Muscle of arm (tissue), 12 donors: ENCODE measurements around the gene MEN1. TPM values are rescaled to one million over a fixed set of nuclear protein-coding genes. Genes with fewer than 3 reads are reported as not detected.
"Not testable (repeated sequence)": the region's sequence is repeated elsewhere in the genome, so short reads cannot be mapped to it uniquely, and the experiment has no call there.

Source experiments
- DNase-seq: peaks from one replicate; pipeline ENCODE4 v3.0.0-alpha.2; 2013
- polyA plus RNA-seq, 12 donors: library from polyadenylated mRNA; unstranded; fragments of 120-200 nt; gene quantifications; one replicate each; pipeline ENCODE4 v1.2.1, GENCODE V29; 2013; ENCODE audit not compliant: insufficient read length in 12 of 12

The MEN1 gene
- polyA plus RNA-seq, 12 donors: 15.8 to 56.3 (median 20.1) TPM; not detected in 1

DNA sequence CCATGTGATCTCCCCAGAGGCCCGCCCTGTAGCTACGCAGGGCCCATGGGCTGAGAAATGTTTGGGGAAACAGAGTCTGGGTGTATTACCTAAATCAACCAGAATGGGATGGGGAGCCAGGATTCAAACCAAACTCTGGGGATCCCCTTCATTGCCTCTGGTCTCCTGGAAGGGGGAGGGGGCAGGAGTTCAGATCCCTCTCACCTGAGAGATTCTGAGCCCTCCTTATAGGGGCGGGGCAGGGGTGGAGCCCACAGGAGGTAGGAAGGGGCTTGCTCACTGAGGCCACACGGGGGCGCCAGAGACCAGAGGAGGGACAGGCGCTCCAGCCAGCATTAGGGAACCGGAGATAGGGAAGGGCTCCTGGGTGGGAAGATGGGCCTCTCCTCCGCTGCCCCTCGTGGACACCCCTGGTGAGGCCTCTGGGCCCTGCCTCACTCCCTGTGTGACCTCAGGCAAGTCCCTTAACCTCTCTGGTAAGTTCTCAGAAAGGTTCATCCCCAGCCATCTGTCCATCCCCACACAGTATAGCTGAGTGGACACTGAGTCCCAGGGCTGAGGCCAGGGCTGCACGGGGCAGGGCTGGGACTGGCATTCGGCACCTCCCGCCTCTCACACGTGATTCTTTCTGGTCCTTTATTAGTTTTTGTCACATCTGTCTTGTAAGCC lies 36.8 kb upstream of the MEN1 start:
- DNase-seq: peak; percentile 89

DNA sequence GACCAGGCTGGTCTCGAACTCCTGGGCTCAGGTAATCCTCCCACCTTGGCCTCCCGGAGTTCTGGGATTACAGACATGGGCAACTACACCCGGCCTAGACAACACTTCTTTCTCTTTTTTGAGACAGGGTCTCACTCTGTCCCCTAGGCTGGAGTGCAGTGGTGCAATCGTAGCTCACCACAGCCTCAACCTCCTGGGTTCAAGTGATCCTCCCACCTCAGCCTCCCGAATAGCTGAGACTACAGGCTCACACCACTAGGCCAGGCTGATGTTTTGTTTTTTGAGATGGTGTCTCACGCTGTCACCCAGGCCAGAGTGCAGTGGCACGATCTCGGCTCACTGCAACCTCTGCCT lies 35.4 kb upstream of the MEN1 start:
- not testable (repeated sequence) for DNase-seq

DNA sequence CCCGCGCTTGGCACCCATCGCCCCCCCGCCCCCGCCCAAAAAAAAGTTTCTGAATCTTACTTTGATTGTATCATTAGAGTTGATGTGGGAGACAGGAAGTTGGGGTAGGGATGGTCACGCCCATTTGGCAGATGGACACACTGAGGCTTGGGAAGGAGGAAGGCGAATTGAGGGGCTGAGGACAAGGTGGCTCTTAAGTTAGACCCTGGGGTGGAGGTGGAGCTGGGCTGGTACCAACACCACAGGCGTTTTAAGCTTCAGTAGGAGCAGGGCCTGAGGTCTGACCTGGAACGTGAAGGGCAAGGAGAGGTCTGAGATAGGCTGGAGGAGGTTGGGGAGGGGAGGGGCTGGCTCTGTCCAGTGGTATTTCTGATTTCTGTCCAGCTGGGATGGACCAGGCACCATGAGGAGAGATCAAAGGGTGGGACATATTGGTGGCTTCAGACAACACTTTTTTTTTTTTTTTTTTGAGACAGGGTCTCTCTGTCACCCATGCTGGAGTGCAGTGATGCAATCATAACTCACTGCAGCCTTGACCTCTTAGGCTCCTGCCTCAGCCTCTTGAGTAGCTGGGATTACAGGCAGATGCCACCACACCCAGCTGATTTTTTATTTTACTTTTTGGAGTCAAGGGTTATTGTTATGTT lies 34.9 kb upstream of the MEN1 start:
- DNase-seq: no peak

DNA sequence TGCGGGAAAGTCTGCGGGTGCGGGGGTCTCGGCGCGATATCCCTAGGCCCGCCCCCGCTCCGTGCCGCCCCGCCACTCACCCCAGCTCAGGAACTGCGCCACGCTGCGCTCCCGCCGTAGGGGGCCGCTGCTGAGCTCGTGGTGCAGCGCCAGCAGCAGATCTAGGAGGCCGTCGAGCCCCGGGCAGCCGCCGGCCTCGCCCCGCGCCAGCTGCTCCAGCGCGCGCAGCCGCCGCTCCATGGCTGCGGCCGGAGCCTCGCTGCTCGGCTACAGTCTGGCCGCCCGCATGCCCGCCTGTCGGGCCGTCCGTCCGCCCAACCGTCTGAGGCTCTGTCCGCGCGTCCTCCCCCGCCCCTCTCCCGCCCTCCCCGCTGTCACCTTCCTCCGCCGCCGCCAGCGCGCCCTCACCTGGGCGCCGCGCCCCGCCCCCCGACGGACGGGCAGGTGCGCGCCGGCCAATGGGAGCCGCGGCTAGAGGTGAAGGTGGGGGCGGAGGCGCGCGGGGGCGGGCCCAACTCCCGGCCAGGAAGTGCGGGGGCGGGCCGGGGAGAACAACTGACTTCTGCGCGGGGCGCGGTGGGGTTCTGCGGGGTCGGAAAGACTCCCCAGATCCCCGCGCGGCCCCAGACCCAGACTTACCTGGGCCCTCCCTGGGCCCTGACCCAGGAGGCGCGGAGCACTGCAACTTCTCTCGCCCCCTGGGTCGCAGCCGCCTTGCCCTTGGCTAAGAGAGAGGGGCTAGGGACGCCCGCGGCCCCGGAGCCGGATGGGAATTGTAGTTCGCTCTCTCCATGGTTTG lies 34.2 kb upstream of the MEN1 start, which contains the start of gene CDC42BPG:
TSS of gene CDC42BPG (minus strand) at position 324 of the 799 bp plus-strand sequence. CDS start at position 240, 84 bp downstream.
- DNase-seq: peak; percentile 64

DNA sequence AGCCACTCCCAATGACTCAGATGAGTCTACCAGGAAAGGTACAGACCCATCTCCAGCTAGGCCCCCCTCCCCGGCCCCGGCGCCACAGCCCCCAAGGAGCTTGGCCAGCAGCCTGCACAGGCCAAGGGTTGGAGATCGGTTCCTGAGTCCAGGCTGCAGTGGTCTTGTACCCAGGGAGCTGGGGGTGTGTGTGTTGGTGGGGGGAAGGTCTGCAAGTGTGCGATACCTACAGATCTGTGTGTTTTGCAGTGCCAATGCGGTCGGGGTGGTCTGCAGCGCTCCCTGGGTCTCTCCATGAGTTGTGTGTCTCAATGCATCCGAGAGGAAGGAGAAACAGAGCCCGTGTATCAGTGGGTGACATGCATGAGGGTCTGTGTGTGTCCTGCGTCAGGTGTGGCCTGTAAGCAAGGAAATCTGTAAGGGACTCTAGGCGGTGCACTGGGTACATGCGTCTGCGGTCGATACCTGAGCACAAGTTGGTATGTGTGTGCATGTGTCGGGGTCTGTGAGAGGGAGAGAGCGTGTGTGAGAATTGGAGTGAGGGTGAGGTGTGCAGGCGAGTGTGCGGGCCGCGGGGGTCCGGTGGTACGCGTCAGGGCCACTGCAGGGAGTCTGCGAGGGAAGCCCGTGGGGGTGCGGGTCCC lies 33.5 kb upstream of the MEN1 start:
- no peak for DNase-seq

DNA sequence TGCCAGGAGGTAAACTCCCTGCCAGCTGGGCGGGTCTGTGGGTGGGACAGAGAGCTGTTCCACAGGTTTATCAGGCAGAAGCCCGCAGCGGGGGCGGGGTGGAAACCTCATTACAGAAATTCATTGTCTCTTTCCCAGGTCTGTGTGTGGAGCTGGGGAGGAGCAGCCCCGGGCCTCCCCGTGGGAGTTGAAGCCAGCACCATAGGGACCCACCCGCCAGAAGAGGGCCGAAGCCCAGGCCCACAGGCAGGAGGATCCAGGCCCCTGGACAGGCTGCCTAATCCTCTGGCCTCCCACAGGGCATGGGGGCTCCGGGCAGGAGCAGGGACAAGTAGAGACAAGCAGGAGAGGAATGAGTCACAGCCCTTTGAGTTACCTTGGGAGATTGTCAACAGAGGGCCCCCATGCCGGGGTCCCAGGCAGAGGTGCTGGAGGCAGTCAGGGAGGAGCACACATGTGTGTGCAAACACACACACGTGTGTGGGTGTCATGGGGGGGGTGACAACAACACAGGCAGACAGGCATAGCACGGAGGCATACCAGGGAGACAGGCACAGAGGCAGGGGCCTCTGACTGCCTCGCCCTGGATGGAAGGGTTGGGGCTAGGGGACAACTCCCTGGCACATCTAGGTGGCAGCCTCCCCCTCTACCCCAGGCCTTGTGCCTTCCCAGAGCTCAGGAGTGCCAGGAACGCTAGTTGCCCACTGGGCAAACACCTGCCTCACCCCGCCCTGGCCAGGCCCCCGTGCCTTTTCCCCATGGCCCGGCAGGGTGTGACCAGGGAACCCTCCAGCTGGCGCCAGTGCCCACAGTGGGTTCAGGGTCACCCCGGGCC lies 32.7 kb upstream of the MEN1 start:
- no peak for DNase-seq

DNA sequence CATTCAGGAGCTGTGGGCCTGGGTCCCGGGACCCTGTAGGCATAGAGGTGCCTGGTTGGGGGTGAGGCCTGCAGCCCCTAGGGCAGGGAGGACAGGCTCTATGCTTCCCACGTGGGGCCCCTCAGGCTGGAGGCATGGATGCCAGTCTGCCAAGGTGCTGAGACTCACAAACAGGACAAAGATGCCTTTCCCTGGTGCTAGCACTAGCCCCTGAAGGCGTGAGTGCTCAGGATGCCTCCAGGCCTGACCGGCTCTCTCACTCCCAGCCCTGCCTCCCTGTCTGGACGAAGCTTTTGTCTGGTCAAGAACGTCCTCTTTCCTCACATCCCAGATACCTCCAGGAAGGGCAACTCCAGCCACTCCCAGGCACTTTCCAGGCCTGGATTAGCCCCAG lies 32.0 kb upstream of the MEN1 start:
- no peak for DNase-seq

DNA sequence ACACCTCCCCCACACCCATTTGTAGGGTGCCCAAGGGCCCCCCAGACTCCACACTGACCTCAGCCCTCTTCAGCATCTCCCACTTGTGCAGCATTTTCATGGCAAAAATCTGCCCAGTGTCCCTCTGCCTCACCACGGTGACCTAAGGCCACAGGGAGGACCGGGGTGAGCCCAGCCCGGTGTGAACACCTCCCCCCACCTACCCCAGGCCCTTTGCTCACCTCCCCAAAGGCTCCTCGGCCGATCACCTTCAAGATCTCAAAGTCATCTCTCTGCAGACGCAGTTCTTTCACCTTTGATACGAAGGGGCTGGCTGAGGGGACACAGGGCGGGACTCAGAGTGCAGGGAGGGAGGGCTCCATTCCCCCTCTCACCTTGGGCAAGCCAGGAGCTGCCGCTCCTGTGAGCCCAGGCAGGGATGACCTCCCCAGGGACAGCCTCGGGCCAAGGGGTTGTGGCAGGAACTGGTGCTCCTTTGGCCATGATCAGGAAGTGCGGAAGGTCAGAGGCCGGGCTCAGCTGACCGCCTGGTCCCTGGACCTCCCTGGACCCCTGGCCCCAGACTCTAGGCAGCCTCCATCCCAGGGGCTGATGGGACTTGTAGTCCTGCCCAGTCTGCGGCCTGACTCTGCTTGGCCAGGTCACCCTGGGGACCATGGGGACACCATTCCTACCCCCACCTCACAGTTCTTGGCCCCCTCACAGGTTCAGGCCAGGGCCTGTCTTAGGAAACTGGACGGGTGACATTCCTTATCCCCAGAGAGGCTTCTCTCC lies 31.4 kb upstream of the MEN1 start:
- no peak for DNase-seq

DNA sequence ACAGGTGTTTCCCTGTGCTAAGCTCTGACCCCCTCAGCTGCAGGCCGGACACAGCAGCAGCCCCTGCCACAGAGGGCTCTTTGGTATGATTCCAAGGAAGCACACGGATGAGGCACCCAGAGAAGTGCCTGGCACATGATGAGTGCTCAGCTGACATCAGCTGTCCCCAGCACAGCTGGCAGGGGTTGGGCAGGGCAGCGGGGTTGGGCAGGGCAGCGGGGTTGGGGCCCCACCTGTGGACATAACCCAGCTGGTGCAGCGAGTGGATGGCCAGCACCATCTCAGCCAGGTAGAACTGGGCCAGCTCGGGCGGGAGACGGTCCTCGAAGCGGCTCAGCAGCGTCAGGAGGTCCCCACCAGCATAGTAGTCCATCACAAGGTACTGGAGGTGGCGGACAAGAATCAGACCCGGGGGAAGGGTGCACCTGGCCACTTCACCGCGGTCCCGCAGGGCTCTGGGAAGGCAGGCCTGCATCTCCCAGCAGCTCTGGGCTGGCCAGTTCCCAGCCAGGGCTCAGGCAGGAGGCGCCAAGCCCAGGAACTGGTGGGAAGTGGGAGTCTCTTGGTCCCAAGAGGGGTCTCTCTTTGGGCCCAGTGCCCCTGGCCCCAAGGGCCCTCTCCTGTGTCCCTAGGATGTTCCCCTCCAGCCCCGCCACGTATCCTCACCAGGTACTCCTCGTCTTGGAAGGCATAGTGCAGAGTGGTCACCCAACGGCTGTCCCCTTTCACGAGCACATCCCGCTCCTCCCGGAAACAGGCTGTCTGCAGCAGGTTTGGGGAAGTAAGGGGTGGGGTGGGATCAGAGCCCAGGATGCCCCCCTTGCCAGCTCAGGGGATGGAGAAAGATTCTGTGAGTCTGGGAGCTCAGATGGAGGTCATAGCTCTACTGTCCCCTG lies 29.8 kb upstream of the MEN1 start:
- no peak for DNase-seq

DNA sequence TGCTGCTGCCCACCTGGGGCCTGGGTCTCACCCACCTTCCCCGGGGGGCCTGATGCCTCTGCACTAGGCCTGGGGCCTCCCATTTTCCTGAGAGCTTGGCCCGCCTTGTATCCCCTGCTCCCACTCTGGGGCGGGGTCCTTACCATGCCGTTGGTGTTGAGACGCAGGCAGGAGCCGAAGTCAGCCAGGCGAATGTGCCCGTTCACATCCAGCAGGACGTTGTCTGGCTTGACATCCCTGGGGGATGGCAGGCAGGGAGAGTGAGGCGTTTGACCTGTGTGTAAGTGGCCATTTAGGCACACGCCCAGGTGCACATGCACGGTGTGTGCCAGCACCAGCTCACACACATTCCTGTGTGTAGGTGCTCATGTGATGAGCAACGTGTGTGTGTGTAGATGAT lies 29.0 kb upstream of the MEN1 start:
- DNase-seq: no peak

DNA sequence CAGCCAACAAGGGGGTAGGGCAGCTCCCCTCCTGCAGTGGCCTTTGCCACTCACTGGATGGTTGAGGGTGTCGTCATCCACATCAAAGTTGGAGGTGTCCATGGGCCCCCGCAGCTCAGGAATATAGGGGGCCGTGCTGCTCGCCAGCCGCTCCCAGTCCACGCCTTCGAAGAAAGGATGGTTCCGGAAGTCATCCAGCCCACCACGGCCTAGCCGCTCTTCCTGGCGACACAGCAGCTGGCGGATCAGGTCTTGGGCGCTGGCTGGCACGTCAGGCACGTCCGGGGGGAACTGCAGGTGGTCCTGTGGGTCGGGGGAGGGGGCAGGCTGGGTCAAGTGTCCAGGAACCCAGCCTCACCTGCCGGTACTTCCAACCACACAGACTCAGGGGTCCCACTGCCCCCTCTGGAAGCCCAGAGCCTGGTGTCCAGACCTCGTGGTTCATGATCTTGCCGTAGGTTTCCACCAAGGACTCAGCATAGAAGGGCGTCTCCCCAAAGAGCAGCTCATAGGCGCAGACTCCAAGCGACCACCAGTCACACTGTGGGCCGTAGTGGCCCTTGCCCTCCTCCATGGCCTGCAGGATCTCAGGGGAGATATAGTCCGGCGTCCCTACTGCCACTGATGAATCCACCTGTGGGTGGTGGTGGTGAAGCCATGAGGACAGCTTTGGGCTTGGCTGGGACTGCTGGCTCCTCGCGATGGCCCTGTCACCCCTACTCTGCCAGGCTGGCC lies 28.4 kb upstream of the MEN1 start:
- no peak for DNase-seq

DNA sequence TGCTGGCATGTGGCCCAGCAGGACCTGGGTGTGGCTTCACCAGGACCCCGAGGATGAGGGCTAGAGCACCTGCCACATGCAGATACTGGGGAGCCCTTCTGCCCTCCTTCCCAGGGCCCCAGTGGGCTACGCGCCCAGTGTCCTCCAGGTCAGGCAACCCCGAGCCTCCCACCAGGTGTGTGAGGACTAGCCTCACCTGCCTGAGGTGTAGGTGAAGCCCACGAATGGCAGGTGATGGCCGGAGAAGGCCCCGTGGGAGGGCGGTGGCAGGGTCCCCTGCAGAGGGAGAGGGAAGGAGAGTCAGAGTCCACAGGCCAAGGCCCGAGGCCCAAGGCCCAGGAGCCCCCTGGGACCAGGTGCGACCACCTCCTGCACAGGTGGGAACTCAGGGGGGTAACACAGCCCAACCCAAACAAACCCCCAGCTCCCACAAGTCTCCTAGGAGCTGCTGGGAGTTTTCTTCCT lies 27.6 kb upstream of the MEN1 start:
- no peak for DNase-seq

DNA sequence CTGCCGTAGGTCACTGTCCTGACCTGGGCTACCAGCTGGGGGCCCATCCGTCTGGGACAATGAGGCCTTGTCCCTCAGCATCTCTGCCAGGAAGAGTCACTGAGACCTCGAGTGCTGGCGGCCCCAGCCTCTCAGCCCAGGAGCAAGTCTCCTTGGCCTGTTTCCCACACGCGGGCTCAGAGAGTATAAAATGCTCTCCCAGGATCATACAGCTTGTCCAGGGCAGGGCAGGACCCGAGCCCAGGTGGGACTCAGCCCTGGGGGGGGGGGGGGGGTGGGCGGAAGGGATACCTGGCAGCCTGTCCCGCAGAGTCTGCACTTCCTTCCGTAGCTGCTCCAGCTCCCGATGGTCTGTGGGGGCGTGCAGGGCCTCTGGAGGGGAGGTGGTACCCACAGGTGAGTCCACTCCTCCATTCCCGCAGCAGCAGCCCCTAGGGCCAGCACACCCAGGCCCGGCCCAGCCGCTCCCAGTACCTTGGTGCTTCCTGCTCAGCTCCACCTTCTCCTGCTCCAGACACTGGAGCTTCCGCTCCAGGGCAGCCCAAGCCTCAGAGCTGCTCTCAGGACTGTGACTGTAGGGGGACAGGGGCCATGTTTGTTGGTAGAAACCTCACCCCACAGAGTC lies 26.2 kb upstream of the MEN1 start:
- no peak for DNase-seq

DNA sequence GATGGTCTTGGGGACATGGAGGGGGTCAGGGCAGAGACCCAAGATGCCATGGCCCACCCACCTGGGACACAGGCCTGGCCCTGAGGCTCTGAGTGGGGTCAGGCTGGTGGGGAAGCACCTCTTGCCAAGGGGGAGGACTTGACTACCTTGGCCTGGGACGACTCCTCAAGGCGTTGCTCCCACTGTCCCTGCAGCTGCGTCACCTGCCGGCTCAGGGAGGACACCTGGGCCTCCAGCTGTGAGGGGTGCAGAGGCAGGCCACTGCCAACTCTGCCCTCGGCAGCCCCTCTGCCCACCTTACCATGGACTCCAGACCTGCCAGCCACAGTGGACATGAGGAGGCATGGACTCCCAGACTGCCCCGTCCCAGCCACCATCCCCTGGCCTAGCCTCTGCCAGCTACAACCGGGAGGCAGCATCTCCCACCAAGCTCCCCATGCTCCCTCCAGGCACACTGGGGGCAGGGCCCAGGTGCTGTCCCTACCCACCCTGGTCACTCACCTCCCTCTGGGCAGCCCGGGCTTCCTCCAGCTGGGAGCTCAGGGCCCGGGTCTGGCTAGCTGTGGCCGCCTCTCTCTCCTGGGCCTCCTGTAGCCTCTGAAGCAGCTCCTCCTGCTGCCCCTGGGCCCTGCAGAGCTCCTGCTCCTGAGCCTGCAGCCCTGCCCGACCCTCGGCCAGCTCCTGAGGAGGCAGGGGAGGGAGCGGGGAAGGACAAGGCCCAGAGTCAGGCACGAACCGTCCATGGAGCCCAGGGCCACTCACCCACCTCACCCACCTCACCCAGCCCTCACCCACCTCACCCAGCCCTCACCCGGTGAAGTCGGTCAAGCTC lies 25.5 kb upstream of the MEN1 start:
- DNase-seq: no peak

DNA sequence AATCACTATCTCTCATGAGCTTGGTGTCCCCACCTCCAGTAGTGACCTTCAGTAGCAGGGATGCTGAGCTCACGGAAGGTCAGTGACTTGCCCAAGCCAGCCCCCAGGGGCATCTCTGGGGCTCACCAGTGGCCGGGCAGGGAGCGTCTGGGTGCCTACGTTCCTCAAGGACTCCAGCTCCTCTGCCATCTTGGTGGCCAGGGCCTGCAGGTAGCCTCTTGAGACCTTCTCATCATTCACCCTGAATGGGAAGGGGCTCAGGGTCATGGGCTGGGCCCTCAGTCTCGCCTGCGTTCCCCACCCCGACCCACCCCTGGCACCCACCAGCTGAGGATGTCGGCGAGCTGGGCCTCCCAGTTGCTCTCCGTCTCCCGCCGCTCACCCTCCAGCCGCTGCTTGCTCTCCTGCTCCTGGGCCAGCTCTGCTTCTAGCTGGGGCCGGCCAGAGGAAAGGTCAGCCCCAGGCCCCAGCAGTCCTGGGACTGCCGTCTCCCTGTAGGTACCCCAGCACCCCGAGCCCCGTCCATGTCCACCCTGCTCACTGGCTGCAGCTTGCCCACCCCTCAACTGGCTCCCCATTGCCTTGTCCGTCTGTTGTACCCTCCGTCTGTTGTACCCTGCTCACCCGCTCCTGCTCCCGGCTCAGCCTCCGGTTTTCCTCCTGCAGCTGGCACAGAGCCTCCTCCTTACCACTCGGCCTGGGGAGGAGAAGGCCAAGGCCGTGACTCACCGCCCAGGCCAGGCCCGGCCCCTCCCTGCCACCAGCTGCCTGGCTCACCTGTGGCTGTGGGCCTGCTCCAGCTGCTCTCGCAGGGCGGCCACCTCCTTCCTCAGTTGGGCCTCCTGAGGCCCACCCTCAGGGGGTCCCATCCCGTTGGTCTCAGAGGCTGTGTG lies 24.6 kb upstream of the MEN1 start:
- DNase-seq: no peak

DNA sequence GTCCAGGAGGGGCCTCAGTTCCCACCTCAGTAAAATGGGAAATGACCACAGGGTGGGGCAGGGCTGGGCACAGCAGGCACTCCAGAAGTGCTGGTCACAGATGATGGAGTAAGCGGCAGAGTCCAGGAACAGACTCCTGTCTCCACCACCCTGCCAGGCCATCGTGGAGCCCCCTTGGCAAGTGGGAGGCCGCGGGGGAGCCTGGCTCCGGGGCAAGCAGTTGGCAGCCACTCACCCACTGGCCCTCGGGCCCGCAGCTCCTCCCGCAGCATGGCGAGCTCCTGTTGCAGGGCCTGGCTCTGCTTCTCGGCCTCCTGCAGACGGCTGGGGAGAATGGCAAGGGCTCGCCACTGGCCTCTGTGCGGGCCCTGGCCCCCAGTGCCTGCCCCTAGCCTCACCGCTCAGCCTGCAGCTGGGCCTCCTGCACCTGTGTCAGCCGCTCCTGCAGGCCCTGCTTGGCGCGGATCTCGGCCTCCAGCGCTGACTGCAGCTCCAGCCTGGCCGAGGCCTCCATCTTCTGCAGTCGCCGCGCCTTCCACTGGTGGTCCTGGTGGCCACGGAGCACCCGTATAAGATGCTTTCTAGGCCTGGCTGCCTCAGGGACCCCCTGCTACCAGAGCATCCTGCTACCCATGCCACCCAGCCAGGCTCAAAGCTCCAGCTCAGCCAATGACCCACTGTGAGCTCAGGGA lies 23.8 kb upstream of the MEN1 start:
- no peak for DNase-seq
